Neutrophil (primary cell): ENCODE data around the gene GLB1L3.

ENCODE experiments used
- H3K27ac ChIP-seq: fragments of 200-600 bp; sonication (generic); 2 replicates; pipeline ENCODE4 v1.5.1; 2016; ENCODE audit warnings: mild to moderate bottlenecking, moderate library complexity
- H3K27me3 ChIP-seq: fragments of 200-600 bp; sonication (generic); 2 replicates; pipeline ENCODE4 v1.6.0; 2016; ENCODE audit warnings: mild to moderate bottlenecking
- H3K36me3 ChIP-seq: fragments of 200-600 bp; sonication (generic); 2 replicates; pipeline ENCODE4 v1.5.1; 2017
- H3K4me1 ChIP-seq, 2 experiments: fragments of 200-600 bp in 1 of 2; sonication (generic) in 1 of 2; 1 replicate in 1 of 2; 2 replicates in 1 of 2; pipeline versions ENCODE4 v1.5.1 to v1.6.1; 2013 to 2016; ENCODE audit warnings: low read depth in 1 of 2, low read length in 1 of 2, mild to moderate bottlenecking in 1 of 2, moderate library complexity in 1 of 2; ENCODE audit not compliant: control insufficient read depth in 1 of 2, insufficient read depth in 1 of 2
- H3K4me3 ChIP-seq, 2 experiments: fragments of 200-600 bp in 1 of 2; sonication (generic) in 1 of 2; 1 replicate in 1 of 2; 2 replicates in 1 of 2; pipeline ENCODE4 v1.5.1; 2013 to 2016; ENCODE audit warnings: low read depth in 1 of 2, low read length in 1 of 2, mild to moderate bottlenecking in 1 of 2, moderate library complexity in 1 of 2
- H3K9me3 ChIP-seq: fragments of 200-600 bp; sonication (generic); 2 replicates; pipeline ENCODE4 v1.5.1; 2016
- TF ChIP-seq, protein P1 (sequence below): fragments of 200-600 bp; sonication (generic); IDR thresholded peaks from 2 replicates; pipeline ENCODE4 v1.5.1; 2016; ENCODE audit warnings: antibody characterized with exemption

GLB1L3 gene

DNA sequence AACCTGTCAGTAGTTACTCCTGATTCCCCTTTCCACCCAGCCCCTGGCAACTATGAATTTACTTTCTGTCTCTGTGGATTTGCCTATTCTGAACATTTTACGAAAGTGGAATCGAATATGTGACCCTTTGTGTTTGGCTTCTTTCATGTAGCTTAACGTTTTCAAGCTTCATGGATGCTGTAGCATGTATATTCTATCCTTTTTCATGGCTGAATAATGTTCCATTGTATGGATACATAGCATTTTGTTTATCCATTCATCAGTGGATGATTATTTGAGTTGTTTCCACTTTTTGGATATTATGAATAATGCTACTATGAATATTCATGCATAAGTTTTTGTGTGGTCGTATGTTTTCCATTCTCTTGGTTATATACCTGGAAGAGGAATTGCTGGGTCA lies 46.4 kb downstream of the GLB1L3 start:
- TF ChIP-seq, protein P1, sequence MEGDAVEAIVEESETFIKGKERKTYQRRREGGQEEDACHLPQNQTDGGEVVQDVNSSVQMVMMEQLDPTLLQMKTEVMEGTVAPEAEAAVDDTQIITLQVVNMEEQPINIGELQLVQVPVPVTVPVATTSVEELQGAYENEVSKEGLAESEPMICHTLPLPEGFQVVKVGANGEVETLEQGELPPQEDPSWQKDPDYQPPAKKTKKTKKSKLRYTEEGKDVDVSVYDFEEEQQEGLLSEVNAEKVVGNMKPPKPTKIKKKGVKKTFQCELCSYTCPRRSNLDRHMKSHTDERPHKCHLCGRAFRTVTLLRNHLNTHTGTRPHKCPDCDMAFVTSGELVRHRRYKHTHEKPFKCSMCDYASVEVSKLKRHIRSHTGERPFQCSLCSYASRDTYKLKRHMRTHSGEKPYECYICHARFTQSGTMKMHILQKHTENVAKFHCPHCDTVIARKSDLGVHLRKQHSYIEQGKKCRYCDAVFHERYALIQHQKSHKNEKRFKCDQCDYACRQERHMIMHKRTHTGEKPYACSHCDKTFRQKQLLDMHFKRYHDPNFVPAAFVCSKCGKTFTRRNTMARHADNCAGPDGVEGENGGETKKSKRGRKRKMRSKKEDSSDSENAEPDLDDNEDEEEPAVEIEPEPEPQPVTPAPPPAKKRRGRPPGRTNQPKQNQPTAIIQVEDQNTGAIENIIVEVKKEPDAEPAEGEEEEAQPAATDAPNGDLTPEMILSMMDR = no peak

DNA sequence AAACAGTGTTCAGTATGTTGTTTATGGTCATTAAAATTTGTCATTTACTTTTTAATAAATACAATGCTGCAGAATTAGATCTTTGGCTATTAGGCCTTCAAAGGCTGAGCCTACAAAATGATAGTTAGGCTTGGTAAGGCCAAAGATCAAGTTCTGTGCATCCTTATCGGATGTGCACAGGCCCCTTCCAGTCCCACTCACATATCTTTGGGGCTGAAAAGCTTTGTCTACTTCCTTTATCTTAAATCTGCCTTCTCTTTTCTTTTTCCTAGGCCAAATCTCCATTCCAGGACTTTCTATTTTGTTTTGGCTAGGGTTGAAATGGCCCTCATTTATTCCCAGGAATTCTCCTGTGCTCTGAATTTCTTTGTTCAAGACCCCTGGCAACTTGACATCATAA lies 52.3 kb downstream of the GLB1L3 start:
- no peak overlapping the region for H3K4me3 ChIP-seq
- H3K36me3 ChIP-seq = no peaks in the 10 kb centered on the region
- TF ChIP-seq, protein P1 = no peak
- no peaks in the 10 kb centered on the region for H3K9me3 ChIP-seq
- H3K4me1 ChIP-seq = peaks cover 4 to 6% of the 10 kb centered on the region in 2 experiments
- H3K27me3 ChIP-seq = peaks cover 85% of the 10 kb centered on the region
- H3K27ac ChIP-seq = no peak overlapping the region

More for the DNA sequence above, 46.4 kb downstream of the GLB1L3 start:
- Histone ChIP-seq H3K27ac (no peak overlapping the region), H3K4me3 (no peak overlapping the region), H3K4me1 (no peaks in the 10 kb centered on the region), H3K27me3 (peaks cover 30% of the 10 kb centered on the region), H3K9me3 (no peaks in the 10 kb centered on the region), H3K36me3 (no peaks in the 10 kb centered on the region)

DNA sequence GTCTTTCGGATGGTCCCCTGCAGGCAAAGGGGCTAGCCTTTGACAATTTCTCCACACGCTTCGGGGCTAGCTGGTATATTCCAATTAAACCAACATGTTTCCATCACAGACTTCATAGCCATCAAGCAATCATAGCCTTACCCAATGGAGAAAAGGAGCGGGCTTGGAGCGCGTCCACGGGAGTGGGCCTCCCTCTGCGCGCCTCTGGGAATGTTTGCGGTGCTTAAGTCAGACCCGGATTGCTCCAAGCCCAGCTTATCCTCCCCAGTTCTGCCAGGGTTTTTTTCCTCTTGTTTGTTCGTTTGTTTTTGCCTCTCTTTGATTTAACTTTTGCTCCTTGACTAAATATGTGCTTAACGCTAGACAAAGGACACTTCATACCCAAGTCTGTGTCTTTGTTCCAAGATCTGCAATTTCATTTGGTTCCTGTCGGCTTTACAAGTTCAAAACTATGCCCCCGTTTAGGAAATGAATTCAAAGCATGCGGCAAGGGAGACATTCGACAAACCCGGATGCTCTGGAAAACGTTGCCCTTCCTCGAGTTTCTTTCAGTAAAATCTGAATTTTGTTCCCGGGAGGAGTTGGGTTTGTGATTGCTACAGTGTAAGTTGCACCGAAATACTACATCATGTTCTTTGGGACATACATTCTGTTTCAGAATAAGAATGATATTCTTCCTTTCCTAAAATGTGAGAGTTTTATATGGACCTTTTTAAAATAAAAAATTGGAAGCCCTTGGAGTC lies 54.6 kb downstream of the GLB1L3 start:
- H3K27ac ChIP-seq = no peak overlapping the region
- H3K9me3 ChIP-seq = no peaks in the 10 kb centered on the region
- no peak overlapping the region for H3K4me3 ChIP-seq
- H3K27me3 ChIP-seq = peaks cover 88% of the 10 kb centered on the region
- peaks cover 4 to 6% of the 10 kb centered on the region in 2 experiments for H3K4me1 ChIP-seq
- TF ChIP-seq, protein P1 = no peak
- no peaks in the 10 kb centered on the region for H3K36me3 ChIP-seq

DNA sequence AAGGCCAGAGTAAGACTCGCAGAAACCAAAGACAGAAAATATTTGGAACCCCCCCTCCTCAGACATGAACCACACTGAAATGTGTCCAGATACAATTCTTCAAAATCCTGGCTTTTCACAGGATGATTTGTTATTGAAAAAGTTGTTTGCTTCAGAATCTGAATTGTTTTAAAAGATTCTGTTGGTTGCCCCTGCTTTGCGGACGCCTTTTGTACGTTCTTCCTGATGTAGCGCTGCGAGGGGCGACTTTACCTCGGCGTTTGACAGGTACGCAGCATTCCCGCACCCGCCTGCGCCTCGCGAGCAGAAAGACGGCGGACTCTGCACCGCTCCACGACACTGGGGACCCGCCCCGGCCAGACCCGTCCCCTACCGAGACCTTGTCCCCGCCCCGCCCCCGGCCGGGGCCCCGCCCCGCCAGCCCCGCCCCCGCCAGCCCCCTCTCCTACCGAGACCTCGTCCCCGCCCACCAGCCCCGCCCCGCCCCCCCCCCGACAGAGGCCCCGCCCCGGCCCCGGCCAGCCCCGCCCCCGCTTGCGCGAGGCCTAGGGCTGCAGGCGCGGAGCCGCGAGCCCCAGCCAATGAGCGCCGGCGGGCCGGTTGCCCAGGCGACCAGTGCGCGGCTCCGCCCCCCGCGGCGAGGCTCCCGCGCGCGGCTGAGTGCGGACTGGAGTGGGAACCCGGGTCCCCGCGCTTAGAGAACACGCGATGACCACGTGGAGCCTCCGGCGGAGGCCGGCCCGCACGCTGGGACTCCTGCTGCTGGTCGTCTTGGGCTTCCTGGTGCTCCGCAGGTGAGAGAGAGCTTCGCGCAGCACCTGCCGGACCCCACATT lies 55.4 kb downstream of the GLB1L3 start, which contains the start of gene GLB1L2:
TSS of gene GLB1L2 (plus strand) at position 635 of the 835 bp plus-strand sequence. CDS start at position 709, 74 bp downstream.
- H3K4me3 ChIP-seq = peak within 1 kb of the TSS; percentile 25 to 47
- no peaks in the 10 kb centered on the region for H3K9me3 ChIP-seq
- peaks cover 86% of the 10 kb centered on the region for H3K27me3 ChIP-seq
- peaks cover 4 to 6% of the 10 kb centered on the region in 2 experiments for H3K4me1 ChIP-seq
- H3K36me3 ChIP-seq = no peaks in the 10 kb centered on the region
- no peak within 1 kb of the TSS for H3K27ac ChIP-seq
- TF ChIP-seq, protein P1 = no peak

DNA sequence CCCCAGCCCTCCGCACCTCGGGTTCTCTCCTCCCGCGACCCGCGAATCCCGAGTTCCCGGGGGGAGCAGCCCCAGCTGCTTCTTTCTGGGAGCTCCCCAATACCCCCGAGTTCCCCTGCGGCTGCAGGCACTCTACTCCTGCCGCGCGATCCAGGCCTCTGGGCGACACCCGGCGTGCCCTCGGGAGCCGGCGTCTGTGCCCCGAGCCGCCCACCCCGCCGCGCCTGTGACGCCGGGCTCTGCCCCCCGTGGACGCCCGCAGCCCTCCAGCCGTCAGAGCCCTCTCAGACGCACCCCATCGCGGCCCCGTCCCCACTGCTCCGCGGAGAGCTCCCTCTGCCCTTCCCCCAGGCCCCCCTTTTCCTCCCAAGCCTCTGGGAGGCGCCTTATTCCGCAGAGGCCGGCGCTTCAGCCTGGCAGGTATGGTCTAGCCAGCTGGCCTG lies 56.0 kb downstream of the GLB1L3 start:
- Histone ChIP-seq H3K4me3 (peak overlapping the region; percentile 25 to 47), H3K36me3 (no peaks in the 10 kb centered on the region), H3K27me3 (peaks cover 89% of the 10 kb centered on the region), H3K4me1 (peaks cover 4 to 6% of the 10 kb centered on the region in 2 experiments), H3K9me3 (no peaks in the 10 kb centered on the region), H3K27ac (no peak overlapping the region)
- TF ChIP-seq, protein P1 = no peak
